CMK (cell line): Measurements from ENCODE around the gene KDM4B.
"Not testable (repeated sequence)": the region's sequence is repeated elsewhere in the genome, so short reads cannot be mapped to it uniquely, and the experiment has no call there.

Source experiments
- DNase-seq: peaks from one replicate; pipeline ENCODE4 v3.0.0-alpha.2; 2010; ENCODE audit warnings: low read depth

Gene KDM4B

DNA sequence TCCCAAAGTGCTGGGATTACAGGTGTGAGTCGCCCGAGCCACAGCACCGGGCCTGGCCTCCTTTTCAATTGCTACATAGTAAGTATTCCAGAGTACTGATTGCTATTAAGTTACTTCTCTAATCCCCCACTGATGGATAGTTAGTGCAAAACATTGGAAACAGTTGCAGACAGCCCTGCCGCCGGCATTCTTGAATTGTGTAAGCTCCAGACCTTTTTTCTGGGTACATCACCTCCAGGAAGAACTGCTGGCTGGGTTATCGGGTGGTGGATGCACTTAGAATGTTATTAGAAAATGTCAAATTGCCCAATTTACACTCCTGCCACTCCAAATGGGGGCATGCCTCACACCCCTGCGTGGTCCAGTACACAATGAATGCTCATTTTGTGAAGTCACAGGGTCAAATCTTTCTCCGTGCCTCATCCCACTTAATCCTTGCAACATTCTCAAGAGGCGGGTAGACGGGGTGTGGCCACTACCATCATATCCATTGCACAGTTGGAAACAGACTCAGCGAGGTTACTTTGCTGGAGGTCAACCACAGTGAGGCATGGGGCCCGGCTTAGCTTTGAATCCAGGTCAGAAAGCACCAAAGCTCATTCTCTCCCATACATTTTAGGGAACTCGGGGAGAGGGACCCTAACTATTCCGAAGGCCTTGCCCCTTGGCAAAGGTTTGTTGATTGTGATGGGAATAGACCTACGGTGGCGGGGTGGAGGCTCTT is 1.0 kb upstream of the KDM4B start:
- no peak for DNase-seq

DNA sequence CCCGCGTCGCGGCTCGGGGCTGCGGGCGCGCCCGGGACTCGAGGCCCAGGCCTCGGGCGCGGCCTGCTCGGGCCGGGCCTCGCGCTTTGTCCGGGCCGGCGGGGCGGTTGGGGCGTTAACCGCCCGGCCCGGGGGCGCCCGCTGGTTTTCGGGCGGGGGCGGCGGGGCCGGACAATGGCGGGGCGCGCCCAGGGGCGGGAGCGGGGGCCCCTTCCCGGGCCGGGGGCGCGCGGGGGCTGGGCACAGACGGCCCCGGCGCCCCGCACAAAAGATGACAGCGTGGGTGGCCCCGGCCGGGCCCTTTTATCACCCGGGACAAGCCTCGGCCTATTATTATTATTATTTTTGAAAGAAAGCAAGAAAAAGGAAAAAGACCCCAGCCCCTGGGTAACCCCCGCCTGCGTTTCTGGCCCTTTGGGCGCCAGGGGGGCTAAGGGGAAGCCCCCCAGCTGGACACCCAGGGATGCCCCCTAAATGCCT is 419 bp downstream of the KDM4B start:
- no peak for DNase-seq

DNA sequence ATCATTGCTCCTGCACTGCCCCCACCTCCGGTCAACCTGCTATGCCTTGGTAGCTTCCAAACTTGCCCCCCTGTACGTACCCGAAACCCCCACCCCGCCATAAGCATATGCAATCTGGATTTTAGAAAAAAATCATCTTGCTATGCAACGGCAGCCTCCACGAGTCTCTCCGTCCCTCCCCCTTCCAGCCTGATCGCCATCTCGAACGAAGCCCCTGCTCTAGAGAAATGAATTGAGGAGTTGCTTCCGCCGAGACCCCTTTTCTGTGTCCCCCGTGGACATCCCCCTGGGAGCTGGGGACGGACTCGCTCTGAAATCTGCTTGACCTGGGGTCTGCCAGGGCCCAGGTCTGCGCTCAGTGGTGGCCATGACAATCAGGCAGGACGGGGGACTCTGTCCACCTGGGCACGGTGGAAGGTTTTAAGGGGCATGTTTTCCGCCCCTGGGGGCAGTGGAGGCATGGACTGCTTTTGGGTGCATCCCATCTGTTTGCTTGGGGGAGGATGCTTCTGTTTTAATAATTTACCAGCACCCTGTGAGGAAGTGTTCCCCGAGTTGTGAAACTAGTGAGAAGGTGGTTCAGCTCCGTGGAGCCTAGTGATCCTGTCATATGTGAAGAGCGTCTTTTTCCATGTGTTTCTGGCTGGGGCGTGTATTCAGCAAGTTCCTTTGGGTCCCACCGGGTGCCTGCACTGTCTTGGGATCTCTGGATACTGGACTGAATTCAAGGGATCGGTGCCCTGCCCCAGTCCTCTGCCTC is 1.0 kb downstream of the KDM4B start:
- no peak for DNase-seq

- no peak for DNase-seq
Observed at GRCh38 chr19:4970558-4971423, 1.9 kb downstream of the KDM4B start.

- no peak for DNase-seq
Observed at GRCh38 chr19:4971424-4971793, 2.5 kb downstream of the KDM4B start.

DNA sequence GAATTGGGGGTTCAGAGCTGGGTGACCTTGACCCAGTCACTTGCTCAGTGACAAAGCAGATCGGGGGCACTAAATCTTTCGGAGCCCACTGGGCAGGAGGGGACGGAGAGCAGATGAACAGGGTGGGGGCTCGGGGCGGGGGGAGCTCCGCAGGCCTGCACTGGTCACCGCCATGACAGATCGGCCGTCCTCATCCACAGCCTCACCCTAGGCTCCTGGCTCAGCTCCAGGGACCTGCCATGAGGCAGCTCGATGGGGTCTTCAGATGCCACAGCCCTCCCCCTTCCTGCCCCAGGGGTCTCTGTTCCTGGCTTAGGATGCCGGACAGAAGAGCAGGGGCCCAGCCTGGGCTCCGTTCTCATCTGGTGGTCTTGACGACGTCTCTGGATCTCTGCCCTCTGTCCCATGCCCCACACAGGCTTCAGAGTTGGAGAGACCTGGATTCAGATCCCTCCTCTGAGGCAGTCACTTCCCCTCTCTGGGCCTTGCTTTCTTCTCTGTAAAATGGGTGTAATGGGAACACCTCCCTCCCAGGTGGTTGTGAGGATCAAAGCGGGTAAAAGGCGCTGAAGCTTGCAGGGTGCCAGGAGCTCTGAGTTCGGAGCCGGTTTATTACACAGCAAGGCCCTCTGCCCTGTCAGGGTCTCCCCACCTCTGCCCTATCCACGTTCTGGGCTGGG is 3.0 kb downstream of the KDM4B start:
- DNase-seq: no peak

DNA sequence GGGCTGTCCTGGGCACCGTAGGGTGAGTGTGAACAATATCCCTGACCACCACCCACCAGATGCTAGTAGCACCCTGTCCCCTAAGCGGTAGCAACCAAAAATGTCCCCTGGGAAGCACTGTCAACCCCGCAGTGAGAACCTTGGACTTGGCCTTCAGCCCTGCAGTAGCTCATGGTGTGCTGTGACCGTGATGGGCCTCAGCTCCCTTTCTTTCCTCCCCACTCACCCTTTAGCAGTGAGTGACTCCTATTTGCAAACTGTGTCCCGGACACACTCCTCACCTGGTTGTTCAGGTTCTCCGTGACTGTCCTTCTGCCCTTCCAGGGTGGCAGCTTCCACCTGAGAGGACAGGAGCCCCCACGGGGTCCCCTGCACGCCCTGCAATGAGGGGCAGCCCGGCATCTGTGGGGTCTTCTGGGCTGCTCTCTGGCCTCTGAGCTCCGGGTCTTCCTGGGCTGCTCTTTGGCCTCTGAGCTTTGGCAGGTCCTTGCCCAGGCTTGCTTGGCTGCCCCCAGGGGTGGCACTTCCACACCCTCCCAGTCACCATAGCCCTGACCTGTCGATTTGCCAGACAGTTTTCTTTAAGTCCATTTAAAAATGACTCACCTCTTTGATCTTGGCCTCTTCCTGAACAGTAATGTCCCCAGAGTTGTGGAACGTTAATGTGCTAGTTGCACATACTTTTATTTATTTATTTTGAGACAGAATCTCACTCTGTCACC is 3.8 kb downstream of the KDM4B start:
- DNase-seq: no peak

DNA sequence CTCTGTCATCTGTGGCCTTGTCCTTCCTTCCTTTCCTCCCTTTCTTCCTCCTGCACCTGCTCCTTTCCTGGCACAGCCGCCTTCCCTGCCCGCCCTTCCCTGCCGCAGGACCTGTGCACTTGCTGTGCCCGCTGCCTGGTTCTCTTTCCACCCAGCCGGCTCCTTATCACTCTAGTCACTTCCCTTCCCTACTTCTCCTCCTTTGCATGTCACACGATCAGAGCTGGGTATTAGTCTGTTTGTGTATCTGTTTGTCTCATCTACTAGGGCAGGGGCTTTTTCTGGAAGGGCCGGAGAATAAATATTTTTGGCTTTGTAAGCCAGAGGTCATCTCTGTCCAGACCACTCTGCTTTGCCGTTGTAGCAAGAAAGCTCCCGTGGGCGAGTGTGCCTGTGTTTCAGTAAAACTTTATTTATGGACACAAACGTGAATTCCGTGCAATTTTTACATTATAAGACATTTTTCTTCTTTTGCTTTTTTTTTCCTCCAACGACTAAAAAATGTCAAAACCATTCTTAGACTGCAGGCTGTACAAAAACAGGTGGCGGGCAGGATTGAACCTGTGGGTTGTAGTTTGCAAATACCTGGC is 6.1 kb downstream of the KDM4B start:
- no peak for DNase-seq

DNA sequence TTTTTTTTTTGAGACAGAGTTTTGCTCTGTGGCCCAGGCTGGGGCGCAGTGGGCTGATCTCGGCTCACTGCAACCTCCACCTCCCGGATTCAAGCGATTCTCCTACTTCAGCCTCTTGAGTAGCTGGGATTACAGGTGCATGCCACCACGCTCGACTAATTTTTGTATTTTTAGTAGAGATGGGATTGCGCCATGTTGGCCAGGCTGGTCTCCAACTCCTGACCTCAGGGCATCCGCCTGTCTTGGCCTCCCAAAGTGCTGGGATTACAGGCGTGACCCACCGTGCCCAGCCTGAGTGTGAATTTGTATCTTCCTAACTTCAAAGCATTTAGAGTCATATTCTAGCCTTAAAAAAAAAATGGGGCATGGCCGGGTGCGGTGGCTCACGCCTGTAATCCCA is 6.7 kb downstream of the KDM4B start:
- DNase-seq: not testable (repeated sequence)

DNA sequence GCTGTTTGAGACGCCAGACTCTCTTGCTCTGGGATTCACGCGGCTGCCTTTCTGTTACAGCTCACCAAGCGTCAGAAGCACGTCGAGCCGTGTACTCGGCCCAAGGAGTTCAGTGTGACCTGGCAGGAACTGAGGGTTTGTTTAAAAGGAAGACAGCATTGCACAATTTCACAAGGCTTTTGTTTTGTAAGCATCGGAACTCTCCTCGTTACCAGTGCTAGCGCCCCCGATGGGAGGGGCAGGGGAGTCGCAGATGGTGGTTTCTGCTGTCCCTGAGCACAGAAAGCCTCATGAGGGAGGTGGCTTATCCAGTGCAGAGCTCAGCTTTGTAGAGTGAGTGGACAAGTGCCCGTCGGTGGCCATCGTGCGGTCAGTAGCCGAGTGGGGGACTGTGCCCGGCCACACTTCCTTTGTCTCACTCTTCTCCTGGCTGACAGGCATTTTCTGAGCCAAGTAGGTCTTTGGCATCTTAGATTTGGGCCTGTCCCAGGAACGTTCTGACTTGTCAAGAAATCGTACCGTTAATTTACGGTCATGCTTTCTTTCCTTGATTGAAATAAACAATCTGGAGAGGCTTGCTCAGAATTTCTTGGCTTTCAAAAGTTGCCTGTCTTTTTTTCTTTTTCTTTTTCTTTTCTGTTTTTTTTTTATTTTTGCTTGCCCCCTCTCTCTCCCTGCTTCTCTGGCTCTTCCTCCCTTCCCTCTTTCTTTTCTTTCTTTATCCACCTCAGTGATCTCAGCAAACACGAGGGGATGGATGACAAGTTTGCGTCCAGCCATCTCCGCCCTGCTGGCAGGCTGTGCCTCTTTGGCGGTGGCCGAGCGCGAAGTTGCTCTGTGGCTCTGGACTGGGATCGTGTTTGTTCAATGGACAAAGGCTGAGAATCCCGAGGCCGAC is 7.7 kb downstream of the KDM4B start:
- DNase-seq: no peak

GRCh38 chr19:4977299-4978174 is 8.6 kb downstream of the KDM4B start:
- no peak for DNase-seq

GRCh38 chr19:4979211-4979807 is 10.4 kb downstream of the KDM4B start:
- no peak for DNase-seq

DNA sequence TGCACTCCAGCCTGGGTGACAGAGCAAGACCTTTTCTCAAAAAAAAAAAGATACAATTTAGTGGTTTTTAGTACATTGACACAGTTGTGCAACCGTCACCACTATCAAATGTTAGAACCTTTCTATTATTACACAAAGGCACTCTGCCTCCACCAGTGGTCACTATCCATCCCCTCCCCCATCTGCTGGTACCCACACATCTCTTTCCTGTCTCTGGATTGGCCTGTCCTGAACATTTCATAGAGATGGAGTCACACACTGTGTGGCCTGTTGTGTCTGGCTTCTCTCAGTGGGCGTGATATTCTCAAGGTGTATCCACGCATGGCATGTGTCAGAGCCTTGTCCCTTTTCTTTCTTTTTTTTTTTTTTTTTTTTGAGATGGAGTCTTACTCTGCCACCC is 11.2 kb downstream of the KDM4B start:
- DNase-seq: no peak

- no peak for DNase-seq
Observed at GRCh38 chr19:4980838-4981680, 12.1 kb downstream of the KDM4B start.

DNA sequence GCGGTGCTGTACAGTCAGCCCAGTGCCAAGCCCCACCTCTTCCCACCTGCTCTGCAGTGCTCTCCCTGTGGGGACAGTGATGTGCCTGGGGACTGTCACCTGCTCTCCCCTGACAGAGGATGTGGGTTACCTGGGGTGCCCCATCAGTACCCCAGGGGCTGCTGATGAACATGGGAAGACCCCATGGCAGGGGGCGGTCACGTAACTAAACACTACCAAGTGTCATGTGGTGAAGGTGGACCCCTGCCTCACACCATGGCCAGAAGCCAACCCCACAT is 12.7 kb downstream of the KDM4B start:
- no peak for DNase-seq

- no peak for DNase-seq
Observed at GRCh38 chr19:4983346-4984105, 14.6 kb downstream of the KDM4B start.

- DNase-seq: no peak
Observed at GRCh38 chr19:4984106-4984380, 15.1 kb downstream of the KDM4B start.
